ENCODE measurements around the gene ANAPC7.

DNA sequence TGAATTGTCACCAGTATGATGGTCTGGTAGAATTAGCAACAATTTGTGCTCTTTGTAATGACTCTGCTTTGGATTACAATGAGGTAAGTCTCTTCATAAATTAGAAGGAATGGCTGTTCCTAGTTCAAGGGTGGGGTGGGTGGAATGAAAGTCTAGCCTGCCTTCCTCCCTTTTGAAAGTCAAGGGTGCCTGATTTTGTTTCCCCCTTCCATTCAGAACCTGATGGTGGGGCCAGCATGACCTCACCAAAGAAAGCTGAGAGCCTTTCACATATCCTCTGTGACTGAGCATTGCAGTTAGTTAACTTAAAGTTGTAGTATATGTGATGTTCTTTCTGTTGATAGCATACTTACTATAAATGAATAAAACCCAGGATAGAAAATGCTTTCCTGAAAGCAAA, 70.3 kb downstream of the ANAPC7 start:
- TF ChIP-seq, protein P1, sequence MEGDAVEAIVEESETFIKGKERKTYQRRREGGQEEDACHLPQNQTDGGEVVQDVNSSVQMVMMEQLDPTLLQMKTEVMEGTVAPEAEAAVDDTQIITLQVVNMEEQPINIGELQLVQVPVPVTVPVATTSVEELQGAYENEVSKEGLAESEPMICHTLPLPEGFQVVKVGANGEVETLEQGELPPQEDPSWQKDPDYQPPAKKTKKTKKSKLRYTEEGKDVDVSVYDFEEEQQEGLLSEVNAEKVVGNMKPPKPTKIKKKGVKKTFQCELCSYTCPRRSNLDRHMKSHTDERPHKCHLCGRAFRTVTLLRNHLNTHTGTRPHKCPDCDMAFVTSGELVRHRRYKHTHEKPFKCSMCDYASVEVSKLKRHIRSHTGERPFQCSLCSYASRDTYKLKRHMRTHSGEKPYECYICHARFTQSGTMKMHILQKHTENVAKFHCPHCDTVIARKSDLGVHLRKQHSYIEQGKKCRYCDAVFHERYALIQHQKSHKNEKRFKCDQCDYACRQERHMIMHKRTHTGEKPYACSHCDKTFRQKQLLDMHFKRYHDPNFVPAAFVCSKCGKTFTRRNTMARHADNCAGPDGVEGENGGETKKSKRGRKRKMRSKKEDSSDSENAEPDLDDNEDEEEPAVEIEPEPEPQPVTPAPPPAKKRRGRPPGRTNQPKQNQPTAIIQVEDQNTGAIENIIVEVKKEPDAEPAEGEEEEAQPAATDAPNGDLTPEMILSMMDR (IDR thresholded peaks at IDR 0.05), result no peak
- TF ChIP-seq, protein P2, sequence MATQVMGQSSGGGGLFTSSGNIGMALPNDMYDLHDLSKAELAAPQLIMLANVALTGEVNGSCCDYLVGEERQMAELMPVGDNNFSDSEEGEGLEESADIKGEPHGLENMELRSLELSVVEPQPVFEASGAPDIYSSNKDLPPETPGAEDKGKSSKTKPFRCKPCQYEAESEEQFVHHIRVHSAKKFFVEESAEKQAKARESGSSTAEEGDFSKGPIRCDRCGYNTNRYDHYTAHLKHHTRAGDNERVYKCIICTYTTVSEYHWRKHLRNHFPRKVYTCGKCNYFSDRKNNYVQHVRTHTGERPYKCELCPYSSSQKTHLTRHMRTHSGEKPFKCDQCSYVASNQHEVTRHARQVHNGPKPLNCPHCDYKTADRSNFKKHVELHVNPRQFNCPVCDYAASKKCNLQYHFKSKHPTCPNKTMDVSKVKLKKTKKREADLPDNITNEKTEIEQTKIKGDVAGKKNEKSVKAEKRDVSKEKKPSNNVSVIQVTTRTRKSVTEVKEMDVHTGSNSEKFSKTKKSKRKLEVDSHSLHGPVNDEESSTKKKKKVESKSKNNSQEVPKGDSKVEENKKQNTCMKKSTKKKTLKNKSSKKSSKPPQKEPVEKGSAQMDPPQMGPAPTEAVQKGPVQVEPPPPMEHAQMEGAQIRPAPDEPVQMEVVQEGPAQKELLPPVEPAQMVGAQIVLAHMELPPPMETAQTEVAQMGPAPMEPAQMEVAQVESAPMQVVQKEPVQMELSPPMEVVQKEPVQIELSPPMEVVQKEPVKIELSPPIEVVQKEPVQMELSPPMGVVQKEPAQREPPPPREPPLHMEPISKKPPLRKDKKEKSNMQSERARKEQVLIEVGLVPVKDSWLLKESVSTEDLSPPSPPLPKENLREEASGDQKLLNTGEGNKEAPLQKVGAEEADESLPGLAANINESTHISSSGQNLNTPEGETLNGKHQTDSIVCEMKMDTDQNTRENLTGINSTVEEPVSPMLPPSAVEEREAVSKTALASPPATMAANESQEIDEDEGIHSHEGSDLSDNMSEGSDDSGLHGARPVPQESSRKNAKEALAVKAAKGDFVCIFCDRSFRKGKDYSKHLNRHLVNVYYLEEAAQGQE (IDR thresholded peaks at IDR 0.05; ENCODE audit: insufficient read depth in 1 of 2, low read depth in 2 of 2, low read length in 1 of 2), result no peak
- no peak for TF ChIP-seq POLR2AphosphoS5 (IDR thresholded peaks at IDR 0.05; ENCODE audit: low read depth, low read length)
- TF ChIP-seq SIN3A (IDR thresholded peaks at IDR 0.05; ENCODE audit: borderline replicate concordance, insufficient read depth, low read depth, low read length), result no peak

Measured in Panc1 (cell line).